Gastroesophageal sphincter (tissue), 3 donors: ENCODE data around the gene SYNE1.

Source experiments
- CTCF ChIP-seq, 4 experiments: fragments of 200-600 bp in 2 of 4; fragments of 450-650 bp in 2 of 4; sonication (generic) in 1 of 4; IDR thresholded peaks; one replicate each; pipeline ENCODE4 v1.5.1; 2017 to 2019; ENCODE audit warnings: antibody characterized with exemption in 4 of 4, mild to moderate bottlenecking in 2 of 4, moderate library complexity in 2 of 4
- EP300 ChIP-seq: sonication (generic); formaldehyde crosslinking; IDR thresholded peaks from one replicate; pipeline ENCODE4 v1.6.1; 2017; ENCODE audit warnings: antibody characterized with exemption, mild to moderate bottlenecking
- POLR2AphosphoS5 ChIP-seq: sonication (generic); formaldehyde crosslinking; IDR thresholded peaks from one replicate; pipeline ENCODE4 v1.6.1; 2017; ENCODE audit warnings: antibody characterized with exemption

- TF ChIP-seq EP300 (no peak), CTCF (IDR thresholded peaks at IDR 0.05) (no peak), POLR2AphosphoS5 (no peak)
These were observed 277.1 kb downstream of the SYNE1 start for GRCh38 chr6:152360034-152360433.
